Hypothalamus (tissue), 51 donors: Measurements from ENCODE around the gene OAS3.
"Not testable (repeated sequence)": the region's sequence is repeated elsewhere in the genome, so short reads cannot be mapped to it uniquely, and the experiment has no call there.

Experiments used
- DNase-seq, 51 donors: peaks; one replicate each; lab custom pipeline; 2025; lab: John Stamatoyannopoulos, UW

The OAS3 gene

DNA sequence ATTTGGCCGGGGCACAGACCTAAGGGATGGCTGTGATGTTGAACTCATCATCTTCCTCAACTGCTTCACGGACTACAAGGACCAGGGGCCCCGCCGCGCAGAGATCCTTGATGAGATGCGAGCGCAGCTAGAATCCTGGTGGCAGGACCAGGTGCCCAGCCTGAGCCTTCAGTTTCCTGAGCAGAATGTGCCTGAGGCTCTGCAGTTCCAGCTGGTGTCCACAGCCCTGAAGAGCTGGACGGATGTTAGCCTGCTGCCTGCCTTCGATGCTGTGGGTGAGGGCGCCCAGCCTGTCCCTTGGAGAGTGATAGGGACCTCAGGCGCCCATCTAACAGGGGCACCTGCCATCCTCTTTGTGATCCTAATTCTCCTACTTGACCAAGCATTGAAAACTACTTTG lies 12.4 kb downstream of the OAS3 start:
- no peak for DNase-seq

DNA sequence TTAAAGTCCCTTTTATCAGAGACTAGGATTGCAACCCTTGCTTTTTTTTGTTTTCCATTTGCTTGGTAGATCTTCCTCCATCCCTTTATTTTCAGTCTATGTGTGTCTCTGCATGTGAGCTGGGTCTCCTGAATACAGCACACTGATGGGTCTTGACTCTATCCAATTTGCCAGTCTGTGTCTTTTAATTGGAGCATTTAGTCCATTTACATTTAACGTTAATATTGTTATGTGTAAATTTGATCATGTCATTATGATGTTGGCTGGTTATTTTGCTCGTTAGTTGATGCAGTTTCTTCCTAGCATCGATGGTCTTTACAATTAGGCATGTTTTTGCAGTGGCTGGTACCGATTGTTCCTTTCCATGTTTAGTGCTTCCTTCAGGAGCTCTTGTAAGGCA lies 18.9 kb downstream of the OAS3 start:
- not testable (repeated sequence) for DNase-seq

DNA sequence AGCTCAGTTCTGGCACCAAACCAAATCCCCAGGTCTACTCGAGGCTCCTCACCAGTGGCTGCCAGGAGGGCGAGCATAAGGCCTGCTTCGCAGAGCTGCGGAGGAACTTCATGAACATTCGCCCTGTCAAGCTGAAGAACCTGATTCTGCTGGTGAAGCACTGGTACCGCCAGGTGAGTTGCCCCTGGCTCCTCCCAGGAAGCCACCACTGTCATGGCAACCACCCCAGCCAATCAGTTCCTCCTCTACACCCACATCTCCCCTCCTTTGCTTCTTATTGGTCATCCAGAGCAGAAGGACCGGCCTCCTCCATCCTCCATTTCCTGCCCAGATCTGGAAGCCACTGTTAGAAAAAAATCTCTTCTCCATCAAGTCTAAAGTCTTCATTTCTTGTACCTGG lies 22.8 kb downstream of the OAS3 start:
- no peak for DNase-seq

DNA sequence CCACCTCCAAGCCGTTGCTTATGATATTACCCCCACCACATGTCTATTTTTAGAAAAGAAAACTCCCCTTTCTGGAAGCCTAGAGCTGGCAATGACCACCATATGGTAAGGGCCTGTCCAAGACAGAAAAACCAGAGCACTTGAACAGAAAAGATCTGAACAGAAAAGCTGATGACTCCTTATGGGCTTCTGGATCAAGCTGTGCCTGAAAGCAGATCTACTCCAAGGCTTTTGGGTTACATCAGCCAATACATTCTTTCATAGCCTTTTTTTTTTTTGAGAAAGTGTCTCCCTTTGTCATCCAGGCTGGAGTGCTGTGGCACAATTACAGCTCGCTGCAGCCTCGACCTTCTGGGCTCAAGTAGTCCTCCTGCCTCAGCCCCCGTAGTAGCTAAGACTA lies 23.3 kb downstream of the OAS3 start:
- no peak for DNase-seq

DNA sequence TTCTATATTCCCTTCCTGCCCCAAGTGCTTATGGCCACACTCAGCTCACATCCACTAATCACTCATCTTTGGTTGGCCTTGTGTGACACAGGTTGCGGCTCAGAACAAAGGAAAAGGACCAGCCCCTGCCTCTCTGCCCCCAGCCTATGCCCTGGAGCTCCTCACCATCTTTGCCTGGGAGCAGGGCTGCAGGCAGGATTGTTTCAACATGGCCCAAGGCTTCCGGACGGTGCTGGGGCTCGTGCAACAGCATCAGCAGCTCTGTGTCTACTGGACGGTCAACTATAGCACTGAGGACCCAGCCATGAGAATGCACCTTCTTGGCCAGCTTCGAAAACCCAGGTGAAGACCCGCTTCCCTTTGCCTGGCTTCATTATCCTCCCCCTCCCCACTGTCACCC lies 24.3 kb downstream of the OAS3 start:
- DNase-seq, result no peak

- DNase-seq, result peak in 17 of 51 donors; percentile 4 to 56 (median 37)
These were observed 25.1 kb downstream of the OAS3 start for GRCh38 chr12:112963227-112963861.

DNA sequence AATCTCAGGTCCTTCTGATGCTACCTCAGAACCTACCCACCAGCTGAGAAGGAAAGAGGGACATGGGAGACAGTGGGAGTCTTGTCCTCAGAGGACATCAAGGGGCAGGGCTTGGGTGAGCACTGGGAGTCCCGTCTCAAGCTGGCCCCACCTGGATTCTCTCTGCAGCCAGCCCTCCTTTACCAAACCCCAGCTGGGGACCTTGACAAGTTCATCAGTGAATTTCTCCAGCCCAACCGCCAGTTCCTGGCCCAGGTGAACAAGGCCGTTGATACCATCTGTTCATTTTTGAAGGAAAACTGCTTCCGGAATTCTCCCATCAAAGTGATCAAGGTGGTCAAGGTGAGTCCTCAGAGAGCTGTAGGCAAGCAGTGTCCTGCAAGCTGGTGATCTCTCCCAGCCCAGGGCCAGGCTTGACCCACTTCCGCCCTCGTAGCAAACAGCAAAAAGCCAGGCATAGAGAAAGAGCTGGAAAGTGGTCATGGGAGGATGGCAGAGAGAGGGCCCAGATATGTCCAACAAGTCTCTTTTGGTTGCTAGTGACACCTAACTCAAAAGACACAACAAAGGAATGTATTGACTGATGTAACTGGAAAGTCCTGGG lies 25.9 kb downstream of the OAS3 start:
- DNase-seq, result no peak

GRCh38 chr12:112964915-112965314 lies 26.6 kb downstream of the OAS3 start:
- no peak for DNase-seq

DNA sequence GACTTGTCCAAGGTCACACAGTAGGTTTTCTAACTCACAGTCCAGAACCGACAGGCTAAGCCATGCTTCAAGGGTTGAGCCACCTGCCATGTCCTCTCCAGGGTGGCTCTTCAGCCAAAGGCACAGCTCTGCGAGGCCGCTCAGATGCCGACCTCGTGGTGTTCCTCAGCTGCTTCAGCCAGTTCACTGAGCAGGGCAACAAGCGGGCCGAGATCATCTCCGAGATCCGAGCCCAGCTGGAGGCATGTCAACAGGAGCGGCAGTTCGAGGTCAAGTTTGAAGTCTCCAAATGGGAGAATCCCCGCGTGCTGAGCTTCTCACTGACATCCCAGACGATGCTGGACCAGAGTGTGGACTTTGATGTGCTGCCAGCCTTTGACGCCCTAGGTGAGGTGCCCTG lies 27.4 kb downstream of the OAS3 start:
- no peak for DNase-seq

- DNase-seq, result no peak
These were observed 29.0 kb downstream of the OAS3 start for GRCh38 chr12:112967306-112967705.

GRCh38 chr12:112967858-112968257 lies 29.6 kb downstream of the OAS3 start:
- DNase-seq, result no peak

DNA sequence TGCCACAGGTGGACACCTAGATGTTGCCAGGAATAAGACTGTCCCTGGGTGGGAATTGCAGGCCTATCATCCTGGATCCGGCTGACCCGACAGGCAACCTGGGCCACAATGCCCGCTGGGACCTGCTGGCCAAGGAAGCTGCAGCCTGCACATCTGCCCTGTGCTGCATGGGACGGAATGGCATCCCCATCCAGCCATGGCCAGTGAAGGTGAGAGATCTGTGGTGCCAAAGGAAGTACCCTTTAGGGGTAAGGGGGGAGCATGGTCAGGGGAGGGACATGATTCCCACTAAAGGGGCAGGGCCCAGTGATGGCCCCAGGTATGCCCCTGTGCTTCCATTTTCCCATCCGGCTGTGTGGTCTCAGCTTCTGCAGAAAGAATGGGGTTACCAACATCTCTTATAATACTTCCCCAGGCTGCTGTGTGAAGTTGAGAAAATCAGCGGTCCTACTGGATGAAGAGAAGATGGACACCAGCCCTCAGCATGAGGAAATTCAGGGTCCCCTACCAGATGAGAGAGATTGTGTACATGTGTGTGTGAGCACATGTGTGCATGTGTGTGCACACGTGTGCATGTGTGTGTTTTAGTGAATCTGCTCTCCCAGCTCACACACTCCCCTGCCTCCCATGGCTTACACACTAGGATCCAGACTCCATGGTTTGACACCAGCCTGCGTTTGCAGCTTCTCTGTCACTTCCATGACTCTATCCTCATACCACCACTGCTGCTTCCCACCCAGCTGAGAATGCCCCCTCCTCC lies 31.5 kb downstream of the OAS3 start:
- no peak for DNase-seq

- no peak for DNase-seq
These were observed 32.1 kb downstream of the OAS3 start for GRCh38 chr12:112970391-112970790.

DNA sequence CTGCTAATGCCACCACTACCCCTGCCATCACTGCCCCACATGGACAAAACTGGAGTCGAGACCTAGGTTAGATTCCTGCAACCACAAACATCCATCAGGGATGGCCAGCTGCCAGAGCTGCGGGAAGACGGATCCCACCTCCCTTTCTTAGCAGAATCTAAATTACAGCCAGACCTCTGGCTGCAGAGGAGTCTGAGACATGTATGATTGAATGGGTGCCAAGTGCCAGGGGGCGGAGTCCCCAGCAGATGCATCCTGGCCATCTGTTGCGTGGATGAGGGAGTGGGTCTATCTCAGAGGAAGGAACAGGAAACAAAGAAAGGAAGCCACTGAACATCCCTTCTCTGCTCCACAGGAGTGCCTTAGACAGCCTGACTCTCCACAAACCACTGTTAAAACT lies 33.0 kb downstream of the OAS3 start:
- no peak for DNase-seq

GRCh38 chr12:112973011-112973735 lies 34.9 kb downstream of the OAS3 start:
- DNase-seq, result no peak

GRCh38 chr12:112973818-112974231 lies 35.6 kb downstream of the OAS3 start:
- no peak for DNase-seq

- DNase-seq, result no peak
These were observed 36.6 kb downstream of the OAS3 start for GRCh38 chr12:112974904-112975303.

- no peak for DNase-seq
These were observed 38.9 kb downstream of the OAS3 start for GRCh38 chr12:112977139-112977538.

DNA sequence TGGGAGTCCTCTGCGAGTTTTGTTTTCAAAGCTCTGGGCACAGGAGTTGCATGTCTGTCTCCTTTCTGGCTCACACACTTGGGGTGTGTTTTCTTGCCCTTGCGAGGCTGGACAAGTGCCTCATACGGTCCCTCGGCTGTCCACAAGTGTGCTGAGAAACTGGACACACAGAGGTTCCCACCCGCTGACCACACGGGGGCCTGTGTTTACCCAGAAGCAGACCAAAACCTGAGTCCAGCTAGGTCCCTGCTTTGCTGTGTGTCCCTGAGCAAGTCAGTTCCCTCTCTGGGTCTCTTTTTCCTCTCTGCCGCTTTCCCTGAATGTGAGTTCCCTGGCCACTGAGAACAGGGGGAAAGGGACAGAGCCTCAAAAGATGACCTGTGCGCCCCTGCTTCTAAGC lies 39.4 kb downstream of the OAS3 start:
- peak in 1 of 51 donors; percentile 6 for DNase-seq

DNA sequence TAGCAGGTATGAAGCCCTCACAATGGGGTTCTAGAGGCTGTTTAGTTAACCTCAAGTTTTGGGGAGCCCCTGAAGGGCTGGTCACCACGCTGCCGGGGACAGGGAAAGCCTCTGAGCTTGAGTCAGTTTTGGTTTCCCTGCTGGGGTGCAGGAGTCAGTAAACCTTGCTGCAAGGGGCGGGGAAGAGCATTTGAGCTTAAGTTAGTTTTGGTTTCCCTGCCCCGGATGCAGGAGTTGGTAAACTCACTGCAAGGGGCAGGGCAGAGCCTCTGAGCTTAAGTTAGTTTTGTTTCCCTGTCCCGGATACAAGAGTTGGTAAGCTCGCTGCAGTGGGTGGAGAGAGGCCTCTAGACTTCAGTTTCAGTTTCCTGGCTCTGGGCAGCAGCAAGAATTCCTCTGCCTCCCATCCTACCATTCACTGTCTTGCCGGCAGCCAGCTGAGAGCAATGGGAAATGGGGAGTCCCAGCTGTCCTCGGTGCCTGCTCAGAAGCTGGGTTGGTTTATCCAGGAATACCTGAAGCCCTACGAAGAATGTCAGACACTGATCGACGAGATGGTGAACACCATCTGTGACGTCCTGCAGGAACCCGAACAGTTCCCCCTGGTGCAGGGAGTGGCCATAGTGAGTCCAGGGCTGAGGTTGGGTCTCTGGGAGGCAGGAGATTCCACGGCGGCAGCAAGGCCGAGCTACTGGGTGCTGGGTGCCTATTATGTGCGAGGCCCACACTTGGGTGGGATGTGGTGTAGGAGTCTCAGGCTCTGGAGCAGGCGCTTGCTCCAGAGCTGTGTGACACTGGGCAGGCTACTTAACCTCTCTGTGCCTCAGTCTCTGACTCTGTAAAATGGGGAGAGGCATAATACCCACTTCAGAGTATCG lies 40.1 kb downstream of the OAS3 start, which contains the start of gene OAS2:
Gene OAS2 (plus strand): TSS at position 357 of the 878 bp plus-strand sequence. CDS start 90 bp downstream, at position 447.
- DNase-seq, result peak in 15 of 51 donors; percentile 6 to 33 (median 12)
